ENCODE data around the gene PIK3R3.

Gene PIK3R3

DNA sequence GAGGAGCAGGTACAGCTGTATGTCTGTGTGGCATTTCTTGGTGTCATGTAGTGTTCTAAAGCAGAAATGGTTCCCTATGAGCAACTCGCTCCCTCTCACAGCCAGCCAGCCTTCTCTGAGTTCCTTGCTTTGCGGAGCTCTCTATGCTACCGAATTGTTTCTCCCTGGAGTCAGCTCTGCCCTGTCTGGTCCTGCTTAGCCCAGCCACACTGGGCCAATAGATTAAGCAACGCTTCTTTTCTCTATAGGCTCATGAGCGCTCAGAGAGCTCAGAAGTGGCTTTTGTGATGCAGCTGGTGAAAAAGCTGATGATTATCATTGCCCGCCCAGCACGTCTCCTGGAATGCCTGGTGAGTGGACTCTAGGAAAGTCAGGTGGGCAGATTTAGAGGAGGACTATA is 113.1 kb downstream of the PIK3R3 start:
- TF ChIP-seq CTCF (IDR thresholded peaks at IDR 0.05; ENCODE audit: insufficient read depth, low read depth, low read length, missing control alignments): no peak
- no peak for DNase-seq (ENCODE audit: low read depth)
- no peak overlapping the region for H3K4me3 ChIP-seq (ENCODE audit: low read depth, low read length)

- no peak for TF ChIP-seq CTCF (IDR thresholded peaks at IDR 0.05; ENCODE audit: insufficient read depth, low read depth, low read length, missing control alignments)
- H3K4me3 ChIP-seq (ENCODE audit: low read depth, low read length): no peak overlapping the region
- no peak for DNase-seq (ENCODE audit: low read depth)
Measured at GRCh38 chr1:46017876-46018503, 114.4 kb downstream of the PIK3R3 start.

- no peak for TF ChIP-seq CTCF (IDR thresholded peaks at IDR 0.05; ENCODE audit: insufficient read depth, low read depth, low read length, missing control alignments)
- H3K4me3 ChIP-seq (ENCODE audit: low read depth, low read length): no peak overlapping the region
- no peak for DNase-seq (ENCODE audit: low read depth)
Measured at GRCh38 chr1:46013581-46013980, 118.8 kb downstream of the PIK3R3 start.

DNA sequence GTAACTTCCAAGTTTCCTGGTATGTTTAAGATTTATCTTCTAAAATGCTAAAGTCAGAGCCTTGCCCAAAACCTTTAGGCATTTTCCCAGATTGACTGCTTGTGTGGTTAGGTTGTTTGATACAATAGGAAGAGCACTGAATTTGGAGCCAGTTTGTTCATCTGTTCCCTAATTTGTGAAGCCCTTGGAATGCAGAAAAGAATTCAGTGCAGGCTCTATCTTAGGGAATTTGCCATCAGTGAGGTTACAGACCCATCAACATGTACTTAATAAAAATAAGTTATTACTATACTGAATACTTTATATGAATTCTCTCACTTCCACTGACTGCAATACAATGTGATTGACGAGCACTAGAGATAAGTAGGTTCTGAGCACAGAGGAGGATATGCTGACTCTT is 120.2 kb downstream of the PIK3R3 start:
- H3K4me3 ChIP-seq (ENCODE audit: low read depth, low read length): no peak overlapping the region
- TF ChIP-seq CTCF (IDR thresholded peaks at IDR 0.05; ENCODE audit: insufficient read depth, low read depth, low read length, missing control alignments): no peak
- DNase-seq (ENCODE audit: low read depth): no peak

- no peak for TF ChIP-seq CTCF (IDR thresholded peaks at IDR 0.05; ENCODE audit: insufficient read depth, low read depth, low read length, missing control alignments)
- H3K4me3 ChIP-seq (ENCODE audit: low read depth, low read length): no peak overlapping the region
- no peak for DNase-seq (ENCODE audit: low read depth)
Measured at GRCh38 chr1:46011121-46011695, 121.2 kb downstream of the PIK3R3 start.

GRCh38 chr1:46010611-46011010 is 121.8 kb downstream of the PIK3R3 start:
- no peak for DNase-seq (ENCODE audit: low read depth)
- TF ChIP-seq CTCF (IDR thresholded peaks at IDR 0.05; ENCODE audit: insufficient read depth, low read depth, low read length, missing control alignments): no peak
- no peak overlapping the region for H3K4me3 ChIP-seq (ENCODE audit: low read depth, low read length)

- no peak for DNase-seq (ENCODE audit: low read depth)
- no peak for TF ChIP-seq CTCF (IDR thresholded peaks at IDR 0.05; ENCODE audit: insufficient read depth, low read depth, low read length, missing control alignments)
Measured at GRCh38 chr1:46008585-46008984, 123.8 kb downstream of the PIK3R3 start.

More at GRCh38 chr1:46008585-46008984, 123.8 kb downstream of the PIK3R3 start:
- H3K4me3 ChIP-seq (ENCODE audit: low read depth, low read length): no peak overlapping the region
